ENCODE data around the gene RNF167.

- TF ChIP-seq FOXP2 (optimal IDR thresholded peaks at IDR 0.05; ENCODE audit: control extremely low read depth, extremely low read length, insufficient read depth) = no peak
- no peak for TF ChIP-seq EZH2 (IDR thresholded peaks at IDR 0.05)
- TF ChIP-seq POLR2AphosphoS5 (IDR thresholded peaks at IDR 0.05; ENCODE audit: borderline replicate concordance, low read depth, low read length) = no peak
Observed at GRCh38 chr17:4932756-4933155, 7.3 kb upstream of the RNF167 start.

All from SK-N-MC (cell line).